K562 (cell line): ENCODE measurements around the gene FJX1. TPM values are rescaled to one million over a fixed set of nuclear protein-coding genes. Genes with fewer than 3 reads are reported as not detected.
A peak's percentile ranks its signal among the peaks of the same experiment; 100 is the strongest.

ENCODE experiments used
- CBX8 ChIP-seq: fragments of 200-600 bp; sonication (generic); IDR thresholded peaks from 2 replicates; pipeline ENCODE4 v1.6.1; 2012; ENCODE audit warnings: borderline replicate concordance, mixed run types, low read depth, mild to moderate bottlenecking, moderate library complexity, mixed read lengths, low read length, control low read depth, inconsistent platforms; ENCODE audit not compliant: poor library complexity, severe bottlenecking; ENCODE audit errors: extremely low read depth
- CC2D1A ChIP-seq: fragments of 450-650 bp; IDR thresholded peaks from 2 replicates; pipeline ENCODE4 v1.6.1; 2017; ENCODE audit warnings: mild to moderate bottlenecking
- CREM ChIP-seq: IDR thresholded peaks from 2 replicates; pipeline ENCODE4 v1.6.1; 2014; ENCODE audit warnings: antibody characterized with exemption, low read depth
- ETV6 ChIP-seq, 3 experiments: fragments of 150-350 bp in 1 of 3; sonication (generic) in 1 of 3; formaldehyde crosslinking in 1 of 3; IDR thresholded peaks; 2 replicates each; pipeline versions ENCODE4 v1.6.1 to v1.8.0; 2014 to 2022; ENCODE audit warnings: borderline replicate concordance in 2 of 3, low read depth in 2 of 3, antibody characterized with exemption in 1 of 3, low read length in 1 of 3, mild to moderate bottlenecking in 1 of 3, missing genetic modification reagents in 1 of 3
- EWSR1 ChIP-seq: fragments of 450-650 bp; IDR thresholded peaks from 2 replicates; pipeline ENCODE4 v1.6.1; 2018; ENCODE audit warnings: borderline replicate concordance, mild to moderate bottlenecking, low read depth, moderate library complexity; ENCODE audit not compliant: partially characterized antibody
- FOS ChIP-seq: IDR thresholded peaks from 3 replicates; pipeline ENCODE4 v1.6.1; 2011; ENCODE audit not compliant: insufficient read length; ENCODE audit errors: extremely low read depth
- GATAD2A ChIP-seq: fragments of 450-650 bp; IDR thresholded peaks from 2 replicates; pipeline ENCODE4 v1.6.1; 2017
- GTF2E2 ChIP-seq: fragments of 200-800 bp; sonication (Bioruptor generic); IDR thresholded peaks from 2 replicates; pipeline ENCODE4 v1.6.1; 2016; ENCODE audit warnings: missing genetic modification characterization, missing compliant biosample characterization
- HLTF ChIP-seq: fragments of 450-650 bp; IDR thresholded peaks from 2 replicates; pipeline ENCODE4 v1.6.1; 2016
- KLF1 ChIP-seq: fragments of 450-650 bp; IDR thresholded peaks from 2 replicates; pipeline ENCODE4 v1.6.1; 2016; ENCODE audit warnings: missing genetic modification characterization, missing compliant biosample characterization
- MAFK ChIP-seq: IDR thresholded peaks from 2 replicates; pipeline ENCODE4 v1.6.1; 2011; ENCODE audit warnings: low read length, improper control_type of control experiment
- MLLT1 ChIP-seq, 2 experiments: fragments of 450-650 bp; IDR thresholded peaks; 2 replicates each; pipeline ENCODE4 v1.6.1; 2016
- MTA3 ChIP-seq: fragments of 450-650 bp; formaldehyde crosslinking; IDR thresholded peaks from 2 replicates; pipeline ENCODE4 v1.6.1; 2017; ENCODE audit warnings: mild to moderate bottlenecking, borderline replicate concordance
- MYC ChIP-seq, 2 experiments: fragments of 250-450 bp in 1 of 2; sonication (Bioruptor Pico) in 1 of 2; IDR thresholded peaks; 2 replicates each; pipeline versions ENCODE4 v1.5.1 to v1.6.1; 2012 to 2021; ENCODE audit warnings: low read depth in 2 of 2, borderline replicate concordance in 1 of 2, improper control_type of control experiment in 1 of 2, low read length in 1 of 2, mild to moderate bottlenecking in 1 of 2, moderate library complexity in 1 of 2
- PHF20 ChIP-seq: fragments of 450-650 bp; IDR thresholded peaks from 2 replicates; pipeline ENCODE4 v1.6.1; 2018; ENCODE audit not compliant: partially characterized antibody
- PYGO2 ChIP-seq: fragments of 450-650 bp; IDR thresholded peaks from 2 replicates; pipeline ENCODE4 v1.6.1; 2016; ENCODE audit warnings: mild to moderate bottlenecking, missing genetic modification characterization, moderate library complexity, missing compliant biosample characterization
- SMAD4 ChIP-seq: fragments of 250-450 bp; sonication (Bioruptor Pico); conservative IDR thresholded peaks from 2 replicates; pipeline ENCODE4 v1.8.0; 2021; ENCODE audit warnings: inconsistent platforms, mild to moderate bottlenecking, moderate library complexity
- ZBTB2 ChIP-seq: fragments of 450-650 bp; IDR thresholded peaks from 2 replicates; pipeline ENCODE4 v1.6.1; 2016; ENCODE audit warnings: antibody characterized with exemption
- ZNF23 ChIP-seq: fragments of 250-450 bp; sonication (Bioruptor Pico); IDR thresholded peaks from 2 replicates; pipeline ENCODE4 v1.4.0; 2020; ENCODE audit warnings: mild to moderate bottlenecking
- ZNF354B ChIP-seq: fragments of 250-450 bp; sonication (Bioruptor Pico); IDR thresholded peaks from 2 replicates; pipeline ENCODE4 v1.4.0; 2020
- polyA plus RNA-seq, 8 experiments: library from polyadenylated mRNA; depleted of rRNA in 4 of 8; stranded (reverse) in 5 of 8; unstranded in 3 of 8; fragments of >200 nt; fragmentation: Nextera tagmentation in 2 of 8; fragmentation: Illumina TruSeq in 1 of 8; extraction: Ambion mirVana in 2 of 8; extraction: Trizol in 1 of 8; gene quantifications; 2 replicates each; pipeline versions ENCODE4 v1.2.1 to v1.2.3, GENCODE V29; 2011 to 2014; ENCODE audit warnings: inconsistent platforms in 1 of 8, missing spikeins in 1 of 8
- total RNA-seq, 7 experiments: library from RNA; depleted of rRNA in 6 of 7; stranded (reverse); fragments of >200 nt in 6 of 7; fragmentation: Illumina TruSeq in 2 of 7; extraction: Trizol in 2 of 7; gene quantifications; 2 replicates each; pipeline versions ENCODE4 v1.2.1 to v1.2.3, GENCODE V29; 2011 to 2021; ENCODE audit warnings: low replicate concordance in 1 of 7
- TF ChIP-seq, protein P1 (sequence below): fragments of 450-650 bp; formaldehyde crosslinking; conservative IDR thresholded peaks from 2 replicates; pipeline ENCODE4 v1.4.0; 2022; ENCODE audit warnings: mild to moderate bottlenecking, missing genetic modification characterization
- TF ChIP-seq, protein P2 (sequence below): fragments of 450-650 bp; IDR thresholded peaks from 2 replicates; pipeline ENCODE4 v1.7.0; 2016; ENCODE audit warnings: borderline replicate concordance
- TF ChIP-seq, protein P3 (sequence below): fragments of 450-650 bp; formaldehyde crosslinking; IDR thresholded peaks from 2 replicates; pipeline ENCODE4 v1.4.0; 2022; ENCODE audit warnings: mild to moderate bottlenecking, moderate library complexity

FJX1 gene
- total and polyA plus RNA-seq, 9 of the 15 experiments (the other 6 are each of a cell fraction or from before 2014, with no cell fraction given): 0.10 to 2.7 (median 0.72) TPM

GRCh38 chr11:35663408-35663702 lies 45.1 kb downstream of the FJX1 start (continued):
- TF ChIP-seq CREM: no peak
- TF ChIP-seq GTF2E2: no peak
- peak; percentile 86 to 87; a peak in 3 of 4 replicates for TF ChIP-seq MLLT1 (IDR thresholded peaks at IDR 0.05)
- TF ChIP-seq EWSR1: no peak
- no peak for TF ChIP-seq PYGO2
- TF ChIP-seq ZNF23 (CRISPR knock-in tag): no peak
- no peak for TF ChIP-seq ZNF354B (CRISPR knock-in tag)
- no peak for TF ChIP-seq SMAD4 (CRISPR knock-in tag)
- TF ChIP-seq PHF20: no peak
- peak; percentile 76; the same call in 1 of the 2 replicates for TF ChIP-seq CC2D1A
- TF ChIP-seq, protein P1, sequence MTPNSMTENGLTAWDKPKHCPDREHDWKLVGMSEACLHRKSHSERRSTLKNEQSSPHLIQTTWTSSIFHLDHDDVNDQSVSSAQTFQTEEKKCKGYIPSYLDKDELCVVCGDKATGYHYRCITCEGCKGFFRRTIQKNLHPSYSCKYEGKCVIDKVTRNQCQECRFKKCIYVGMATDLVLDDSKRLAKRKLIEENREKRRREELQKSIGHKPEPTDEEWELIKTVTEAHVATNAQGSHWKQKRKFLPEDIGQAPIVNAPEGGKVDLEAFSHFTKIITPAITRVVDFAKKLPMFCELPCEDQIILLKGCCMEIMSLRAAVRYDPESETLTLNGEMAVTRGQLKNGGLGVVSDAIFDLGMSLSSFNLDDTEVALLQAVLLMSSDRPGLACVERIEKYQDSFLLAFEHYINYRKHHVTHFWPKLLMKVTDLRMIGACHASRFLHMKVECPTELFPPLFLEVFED: peak; percentile 77; the same call in 1 of the 2 replicates
- no peak for TF ChIP-seq FOS
- TF ChIP-seq MTA3: no peak
- TF ChIP-seq, protein P2, sequence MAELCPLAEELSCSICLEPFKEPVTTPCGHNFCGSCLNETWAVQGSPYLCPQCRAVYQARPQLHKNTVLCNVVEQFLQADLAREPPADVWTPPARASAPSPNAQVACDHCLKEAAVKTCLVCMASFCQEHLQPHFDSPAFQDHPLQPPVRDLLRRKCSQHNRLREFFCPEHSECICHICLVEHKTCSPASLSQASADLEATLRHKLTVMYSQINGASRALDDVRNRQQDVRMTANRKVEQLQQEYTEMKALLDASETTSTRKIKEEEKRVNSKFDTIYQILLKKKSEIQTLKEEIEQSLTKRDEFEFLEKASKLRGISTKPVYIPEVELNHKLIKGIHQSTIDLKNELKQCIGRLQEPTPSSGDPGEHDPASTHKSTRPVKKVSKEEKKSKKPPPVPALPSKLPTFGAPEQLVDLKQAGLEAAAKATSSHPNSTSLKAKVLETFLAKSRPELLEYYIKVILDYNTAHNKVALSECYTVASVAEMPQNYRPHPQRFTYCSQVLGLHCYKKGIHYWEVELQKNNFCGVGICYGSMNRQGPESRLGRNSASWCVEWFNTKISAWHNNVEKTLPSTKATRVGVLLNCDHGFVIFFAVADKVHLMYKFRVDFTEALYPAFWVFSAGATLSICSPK: peak; percentile 98
- no peak for TF ChIP-seq ETV6 (IDR thresholded peaks at IDR 0.05; ENCODE audit: borderline replicate concordance in 1 of 2, low read depth in 2 of 2, low read length in 1 of 2)
- TF ChIP-seq ETV6 (CRISPR knock-in tag; IDR thresholded peaks at IDR 0.05; ENCODE audit: borderline replicate concordance): no peak
- no peak for TF ChIP-seq CBX8
- no peak for TF ChIP-seq ZBTB2
- TF ChIP-seq, protein P3, sequence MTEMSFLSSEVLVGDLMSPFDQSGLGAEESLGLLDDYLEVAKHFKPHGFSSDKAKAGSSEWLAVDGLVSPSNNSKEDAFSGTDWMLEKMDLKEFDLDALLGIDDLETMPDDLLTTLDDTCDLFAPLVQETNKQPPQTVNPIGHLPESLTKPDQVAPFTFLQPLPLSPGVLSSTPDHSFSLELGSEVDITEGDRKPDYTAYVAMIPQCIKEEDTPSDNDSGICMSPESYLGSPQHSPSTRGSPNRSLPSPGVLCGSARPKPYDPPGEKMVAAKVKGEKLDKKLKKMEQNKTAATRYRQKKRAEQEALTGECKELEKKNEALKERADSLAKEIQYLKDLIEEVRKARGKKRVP: no peak
- peak; percentile 87 for TF ChIP-seq HLTF
- TF ChIP-seq GATAD2A: 0 out of 2 replicates have a peak, but pooled peaks have one; percentile 6
- no peak for TF ChIP-seq KLF1
- no peak for TF ChIP-seq MAFK
- TF ChIP-seq MYC (IDR thresholded peaks at IDR 0.05; ENCODE audit: low read depth, low read length): no peak
- 0 out of 2 replicates have a peak, but pooled peaks have one; percentile 1 for TF ChIP-seq MYC (CRISPR knock-in tag; IDR thresholded peaks at IDR 0.05; ENCODE audit: borderline replicate concordance, low read depth)
